ENCODE measurements around the gene ALDH9A1.

- TF ChIP-seq CTCF (IDR thresholded peaks at IDR 0.05; ENCODE audit: low read length) = no peak
- TF ChIP-seq EZH2 (IDR thresholded peaks at IDR 0.05; ENCODE audit: borderline replicate concordance, low read length) = no peak
Measured at GRCh38 chr1:165668184-165668583, 30.2 kb downstream of the ALDH9A1 start.

Measured in OCI-LY1 (cell line).